Effector CD4-positive, alpha-beta T cell (primary cell): ENCODE measurements around the gene MAU2.

ENCODE experiments used
- DNase-seq: peaks from one replicate; pipeline ENCODE4 v3.0.0-alpha.2; 2020
- total RNA-seq: gene quantifications from one replicate; lab custom pipeline; 2026; lab: John Stamatoyannopoulos, UW

Gene MAU2
- total RNA-seq: 148 reads per million, percentile 89 among the genes with 10 or more reads in this experiment

GRCh38 chr19:19320361-19321140 lies at the start of gene MAU2, which contains the start of gene SUGP1:
MAU2 (plus strand) TSS chr19:19320829; CDS start chr19:19320860, 31 bp downstream.
SUGP1 (minus strand) TSS chr19:19320509; CDS start chr19:19320496, 13 bp downstream.
- DNase-seq: peak; percentile 89

GRCh38 chr19:19271828-19272599 lies 48.6 kb upstream of the MAU2 start:
- DNase-seq: no peak

- DNase-seq: no peak
These were observed 46.5 kb upstream of the MAU2 start for GRCh38 chr19:19274146-19274545.

GRCh38 chr19:19274716-19275565 lies 45.7 kb upstream of the MAU2 start:
- no peak for DNase-seq

- no peak for DNase-seq
These were observed 44.2 kb upstream of the MAU2 start for GRCh38 chr19:19276386-19276785.

GRCh38 chr19:19276851-19277250 lies 43.8 kb upstream of the MAU2 start:
- no peak for DNase-seq

- no peak for DNase-seq
These were observed 42.3 kb upstream of the MAU2 start for GRCh38 chr19:19278315-19278714.

- no peak for DNase-seq
These were observed 41.5 kb upstream of the MAU2 start for GRCh38 chr19:19279062-19279612.

GRCh38 chr19:19279853-19280252 lies 40.8 kb upstream of the MAU2 start:
- no peak for DNase-seq

GRCh38 chr19:19280561-19280960 lies 40.1 kb upstream of the MAU2 start:
- DNase-seq: no peak

GRCh38 chr19:19285686-19286085 lies 34.9 kb upstream of the MAU2 start:
- DNase-seq: no peak

GRCh38 chr19:19292607-19293006 lies 28.0 kb upstream of the MAU2 start:
- DNase-seq: no peak

- no peak for DNase-seq
These were observed 25.7 kb upstream of the MAU2 start for GRCh38 chr19:19294914-19295313.

GRCh38 chr19:19296953-19297689 lies 23.5 kb upstream of the MAU2 start:
- DNase-seq: no peak

- no peak for DNase-seq
These were observed 22.9 kb upstream of the MAU2 start for GRCh38 chr19:19297759-19298158.

GRCh38 chr19:19300613-19301012 lies 20.0 kb upstream of the MAU2 start:
- no peak for DNase-seq

GRCh38 chr19:19303411-19303810 lies 17.2 kb upstream of the MAU2 start:
- no peak for DNase-seq

- no peak for DNase-seq
These were observed 16.3 kb upstream of the MAU2 start for GRCh38 chr19:19304186-19304965.

GRCh38 chr19:19305066-19305465 lies 15.6 kb upstream of the MAU2 start:
- DNase-seq: no peak

- DNase-seq: no peak
These were observed 14.9 kb upstream of the MAU2 start for GRCh38 chr19:19305696-19306095.

- DNase-seq: no peak
These were observed 14.4 kb upstream of the MAU2 start for GRCh38 chr19:19306191-19306590.
